Measurements from ENCODE around the gene SMC5.
"Not testable (repeated sequence)": the region's sequence is repeated elsewhere in the genome, so short reads cannot be mapped to it uniquely, and the experiment has no call there.

The SMC5 gene

GRCh38 chr9:70367305-70367930, 108.6 kb downstream of the SMC5 start:
- DNase-seq (ENCODE audit: low spot score), result no peak

GRCh38 chr9:70374962-70375618, 116.3 kb downstream of the SMC5 start:
- no peak for DNase-seq (ENCODE audit: low spot score)

- DNase-seq (ENCODE audit: low spot score), result no peak
These were observed 123.4 kb downstream of the SMC5 start for GRCh38 chr9:70382046-70382708.

- no peak for DNase-seq (ENCODE audit: low spot score)
These were observed 124.2 kb downstream of the SMC5 start for GRCh38 chr9:70382709-70383605.

- DNase-seq (ENCODE audit: low spot score), result no peak
These were observed 126.6 kb downstream of the SMC5 start for GRCh38 chr9:70385426-70385825.

- no peak for DNase-seq (ENCODE audit: low spot score)
These were observed 128.9 kb downstream of the SMC5 start for GRCh38 chr9:70387663-70388062.

- no peak for DNase-seq (ENCODE audit: low spot score)
These were observed 130.4 kb downstream of the SMC5 start for GRCh38 chr9:70389188-70389587.

GRCh38 chr9:70389621-70390266, 131.0 kb downstream of the SMC5 start:
- no peak for DNase-seq (ENCODE audit: low spot score)

- peak; percentile 10 for DNase-seq (ENCODE audit: low spot score)
These were observed 132.2 kb downstream of the SMC5 start for GRCh38 chr9:70390933-70391341.

GRCh38 chr9:70392189-70392588, 133.4 kb downstream of the SMC5 start:
- peak; percentile 50 for DNase-seq (ENCODE audit: low spot score)

GRCh38 chr9:70392850-70393249, 134.1 kb downstream of the SMC5 start:
- no peak for DNase-seq (ENCODE audit: low spot score)

- no peak for DNase-seq (ENCODE audit: low spot score)
These were observed 136.9 kb downstream of the SMC5 start for GRCh38 chr9:70395652-70396051.

- no peak for DNase-seq (ENCODE audit: low spot score)
These were observed 139.4 kb downstream of the SMC5 start for GRCh38 chr9:70398145-70398556.

GRCh38 chr9:70399141-70399540, 140.4 kb downstream of the SMC5 start:
- DNase-seq (ENCODE audit: low spot score), result no peak

GRCh38 chr9:70400107-70400892, 141.5 kb downstream of the SMC5 start:
- DNase-seq (ENCODE audit: low spot score), result no peak

- not testable (repeated sequence) for DNase-seq (ENCODE audit: low spot score)
These were observed 142.5 kb downstream of the SMC5 start for GRCh38 chr9:70401241-70401640.

GRCh38 chr9:70402213-70402612, 143.4 kb downstream of the SMC5 start:
- DNase-seq (ENCODE audit: low spot score), result no peak

- DNase-seq (ENCODE audit: low spot score), result no peak
These were observed 144.4 kb downstream of the SMC5 start for GRCh38 chr9:70403166-70403565.

GRCh38 chr9:70403618-70404025, 144.8 kb downstream of the SMC5 start:
- DNase-seq (ENCODE audit: low spot score), result no peak

GRCh38 chr9:70404261-70404660, 145.5 kb downstream of the SMC5 start:
- no peak for DNase-seq (ENCODE audit: low spot score)
